Natural killer cell (primary cell): ENCODE measurements around the gene TANGO2. TPM values are rescaled to one million over a fixed set of nuclear protein-coding genes. Genes with fewer than 3 reads are reported as not detected.

Experiments
- ATAC-seq, 3 donors: fragments of 150-1000 bp in 2 of 3; fragments of 200-7000 bp in 1 of 3; cut with Tn5 transposase; 1 replicate in 1 of 3; 2 replicates in 2 of 3; pipeline ENCODE4 v1.10.0; 2021; ENCODE audit warnings: mild to moderate bottlenecking in 2 of 3, moderate library complexity in 2 of 3
- DNase-seq, 2 donors: peaks; one replicate each; pipeline versions ENCODE4 v3.0.0 to v3.0.0-alpha.2; 2013 to 2021; ENCODE audit warnings: mixed read lengths in 1 of 2
- H3K27ac ChIP-seq: one replicate; pipeline ENCODE4 v1.5.1; 2013; ENCODE audit warnings: mild to moderate bottlenecking, low read length
- H3K27me3 ChIP-seq: one replicate; pipeline ENCODE4 v1.6.1; 2013; ENCODE audit warnings: low read length; ENCODE audit not compliant: control insufficient read depth, insufficient read depth
- H3K36me3 ChIP-seq: one replicate; pipeline ENCODE4 v1.6.1; 2013; ENCODE audit warnings: low read length; ENCODE audit not compliant: control insufficient read depth, insufficient read depth
- H3K4me1 ChIP-seq: one replicate; pipeline ENCODE4 v1.6.1; 2013; ENCODE audit warnings: low read length; ENCODE audit not compliant: control insufficient read depth, insufficient read depth
- H3K4me3 ChIP-seq: one replicate; pipeline ENCODE4 v1.5.1; 2013; ENCODE audit warnings: low read length
- H3K9me3 ChIP-seq: one replicate; pipeline ENCODE4 v1.6.1; 2013; ENCODE audit warnings: low read length; ENCODE audit not compliant: control insufficient read depth, insufficient read depth
- H3K27ac Mint-ChIP-seq, 2 donors: one replicate each; pipeline ENCODE4 v1.8.0; 2022; ENCODE audit warnings: mild to moderate bottlenecking in 2 of 2, mixed read lengths in 2 of 2, moderate library complexity in 1 of 2
- H3K27me3 Mint-ChIP-seq, 2 donors: one replicate each; pipeline ENCODE4 v1.8.0; 2022; ENCODE audit warnings: low read depth in 2 of 2, mixed read lengths in 2 of 2
- H3K36me3 Mint-ChIP-seq: one replicate; pipeline ENCODE4 v1.8.0; 2022; ENCODE audit warnings: mixed read lengths
- H3K4me1 Mint-ChIP-seq, 2 donors: one replicate each; pipeline ENCODE4 v1.8.0; 2022; ENCODE audit warnings: mixed read lengths in 2 of 2
- H3K4me3 Mint-ChIP-seq: one replicate; pipeline ENCODE4 v1.8.0; 2022; ENCODE audit warnings: mild to moderate bottlenecking, moderate library complexity, mixed read lengths
- H3K9me3 Mint-ChIP-seq, 2 donors: one replicate each; pipeline ENCODE4 v1.8.0; 2022; ENCODE audit warnings: mixed read lengths in 2 of 2
- WGBS: methylation state at CpG from one replicate; pipeline ENCODE4 v1.1.7; 2013; ENCODE audit warnings: missing lambda C conversion rate; ENCODE audit not compliant: insufficient coverage; 5-methylcytosine and 5-hydroxymethylcytosine counted together
- intact Hi-C: fragments of 100-400 bp; cut with micrococcal nuclease; formaldehyde crosslinking; loops from one replicate; pipeline ENCODE4 v1.14.2; 2022
- total RNA-seq, 4 donors: library from RNA; stranded (reverse); fragments of 120-200 nt in 1 of 4; gene quantifications; one replicate each; pipeline versions ENCODE4 v1.2.3 to v1.2.4, GENCODE V29; 2013 to 2022
- TF ChIP-seq, protein P1 (sequence below): fragments of 200-600 bp; IDR thresholded peaks from one replicate; pipeline ENCODE4 v1.8.0; 2022; ENCODE audit warnings: antibody characterized with exemption

Gene TANGO2
- total RNA-seq, 3 donors from 2014 or later (not counting 1 experiment from before 2014, with no cell fraction given) = 33.3 to 53.0 (median 46.2) TPM

DNA sequence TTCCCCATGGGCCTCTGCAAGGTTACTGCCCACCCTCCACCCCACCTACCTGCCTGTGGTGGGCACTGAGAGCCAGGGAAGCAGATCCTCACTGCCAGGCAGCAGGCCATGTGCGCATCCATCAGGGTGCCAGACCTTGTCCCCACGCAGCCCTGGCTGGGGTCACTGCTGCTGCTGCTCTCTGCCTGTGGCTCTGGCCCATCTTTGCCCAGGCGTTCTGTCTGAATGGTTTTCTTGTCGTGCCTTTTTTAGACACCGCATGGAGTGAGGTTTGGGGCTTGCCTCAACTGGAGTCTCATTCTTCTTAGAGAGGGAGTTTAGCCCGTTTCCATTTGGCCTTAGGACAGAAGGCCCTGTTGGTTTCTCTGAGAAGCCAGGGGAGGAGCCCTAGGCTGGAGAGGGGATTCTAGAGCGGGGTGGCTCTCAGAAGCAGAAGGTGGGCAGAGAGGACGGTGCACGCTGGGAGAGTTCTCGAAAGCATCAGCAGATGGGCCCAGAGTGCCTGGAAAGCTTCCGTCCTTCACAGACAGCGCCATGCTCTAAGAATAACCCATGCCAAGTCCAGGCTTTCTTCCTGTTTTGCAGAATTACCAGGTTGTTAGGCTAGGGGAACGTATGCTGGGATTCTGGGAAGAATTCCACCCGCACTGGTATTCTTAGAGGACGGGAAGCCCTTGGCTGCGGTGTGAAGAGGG, 8.1 kb downstream of the TANGO2 start:
- H3K36me3 Mint-ChIP-seq = no peaks in the 10 kb centered on the region
- H3K4me1 ChIP-seq = peaks cover 23% of the 10 kb centered on the region
- no peak overlapping the region for H3K4me3 ChIP-seq
- no peaks in the 10 kb centered on the region for H3K9me3 Mint-ChIP-seq
- no peak for DNase-seq
- intact Hi-C loops = no loop called here
- no peak overlapping the region for H3K27ac ChIP-seq
- H3K9me3 ChIP-seq = no peaks in the 10 kb centered on the region
- no peak for ATAC-seq
- H3K27ac Mint-ChIP-seq = no peak overlapping the region
- 96% methylated on average over 13 of the region's 16 CpGs for WGBS
- no peaks in the 10 kb centered on the region for H3K27me3 ChIP-seq
- H3K36me3 ChIP-seq = peaks cover 4% of the 10 kb centered on the region
- H3K4me3 Mint-ChIP-seq = no peak overlapping the region
- no peaks in the 10 kb centered on the region for H3K27me3 Mint-ChIP-seq
- peaks cover 30 to 46% of the 10 kb centered on the region in 2 donors for H3K4me1 Mint-ChIP-seq
- TF ChIP-seq, protein P1, sequence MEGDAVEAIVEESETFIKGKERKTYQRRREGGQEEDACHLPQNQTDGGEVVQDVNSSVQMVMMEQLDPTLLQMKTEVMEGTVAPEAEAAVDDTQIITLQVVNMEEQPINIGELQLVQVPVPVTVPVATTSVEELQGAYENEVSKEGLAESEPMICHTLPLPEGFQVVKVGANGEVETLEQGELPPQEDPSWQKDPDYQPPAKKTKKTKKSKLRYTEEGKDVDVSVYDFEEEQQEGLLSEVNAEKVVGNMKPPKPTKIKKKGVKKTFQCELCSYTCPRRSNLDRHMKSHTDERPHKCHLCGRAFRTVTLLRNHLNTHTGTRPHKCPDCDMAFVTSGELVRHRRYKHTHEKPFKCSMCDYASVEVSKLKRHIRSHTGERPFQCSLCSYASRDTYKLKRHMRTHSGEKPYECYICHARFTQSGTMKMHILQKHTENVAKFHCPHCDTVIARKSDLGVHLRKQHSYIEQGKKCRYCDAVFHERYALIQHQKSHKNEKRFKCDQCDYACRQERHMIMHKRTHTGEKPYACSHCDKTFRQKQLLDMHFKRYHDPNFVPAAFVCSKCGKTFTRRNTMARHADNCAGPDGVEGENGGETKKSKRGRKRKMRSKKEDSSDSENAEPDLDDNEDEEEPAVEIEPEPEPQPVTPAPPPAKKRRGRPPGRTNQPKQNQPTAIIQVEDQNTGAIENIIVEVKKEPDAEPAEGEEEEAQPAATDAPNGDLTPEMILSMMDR = no peak

DNA sequence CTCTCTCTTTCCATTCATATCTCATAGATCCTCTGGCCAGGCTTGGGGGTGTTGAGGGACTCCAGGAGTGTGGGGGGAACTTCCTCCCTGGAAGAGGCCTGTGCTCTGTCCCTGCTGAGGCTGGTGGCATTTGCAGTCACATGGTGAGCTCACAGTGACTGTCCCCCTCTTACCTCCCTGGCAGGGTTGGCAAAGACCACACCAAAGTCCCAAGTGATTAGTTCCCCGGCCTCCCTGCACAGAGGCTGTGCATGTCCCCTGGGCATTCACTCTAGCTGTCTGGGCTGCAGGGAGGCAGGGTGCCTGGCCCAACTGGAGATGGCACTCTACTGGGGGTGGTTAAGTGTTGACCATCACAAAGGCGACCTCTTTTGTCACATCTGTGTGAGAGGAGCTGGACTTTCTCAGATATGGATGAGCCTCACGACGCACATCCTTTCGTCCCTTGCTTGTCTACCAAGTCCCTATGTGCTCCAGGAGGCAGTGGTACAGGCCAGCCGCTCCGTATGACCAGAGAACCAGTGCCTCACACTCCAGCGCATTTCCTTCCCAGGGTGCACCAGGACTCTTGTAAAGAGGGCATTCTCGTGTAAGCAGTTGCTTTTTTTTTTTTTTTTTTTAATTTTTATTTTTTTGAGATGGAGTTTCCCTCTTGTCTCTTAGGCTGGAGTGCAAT, 8.8 kb downstream of the TANGO2 start:
- no peak overlapping the region for H3K4me3 ChIP-seq
- Mint-ChIP-seq H3K27ac (no peak overlapping the region), H3K4me1 (peaks cover 30 to 48% of the 10 kb centered on the region in 2 donors)

DNA sequence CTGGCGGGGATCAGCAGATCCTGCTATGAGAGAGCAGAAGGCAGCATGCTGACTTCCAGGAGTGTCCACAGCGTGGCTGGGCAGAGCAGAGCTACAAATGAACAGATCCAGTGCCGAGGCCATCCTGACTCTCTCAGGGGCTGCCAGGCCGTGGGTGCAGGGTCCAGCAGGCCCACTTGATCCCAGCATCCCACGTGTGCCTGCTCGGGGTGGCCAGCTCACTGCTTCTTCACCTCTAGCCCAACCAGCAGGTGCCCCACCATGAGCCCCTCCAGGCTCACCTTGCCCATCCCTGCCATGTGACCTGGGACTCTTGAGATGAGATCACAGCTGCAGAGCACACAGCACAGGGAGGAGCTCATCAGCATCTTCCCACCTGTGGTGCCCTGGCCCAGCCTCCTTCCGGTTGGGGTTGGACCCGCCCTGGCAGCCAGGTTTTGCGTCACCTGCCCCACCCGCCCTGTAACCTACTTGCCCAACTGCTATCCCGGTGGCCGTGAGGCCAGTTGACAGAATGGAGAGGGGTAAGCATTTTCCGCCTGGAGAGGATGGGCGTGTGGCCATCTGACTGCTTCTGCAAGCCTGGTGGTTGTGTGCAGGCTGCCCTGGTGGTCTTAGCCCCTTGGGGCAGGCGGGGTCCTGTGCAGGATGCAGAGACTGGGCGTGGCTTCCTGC, 11.0 kb downstream of the TANGO2 start:
- Histone ChIP-seq H3K27me3 (no peaks in the 10 kb centered on the region), H3K4me1 (peaks cover 23% of the 10 kb centered on the region), H3K4me3 (no peak overlapping the region), H3K36me3 (peaks cover 6% of the 10 kb centered on the region), H3K9me3 (no peaks in the 10 kb centered on the region), H3K27ac (no peak overlapping the region)
- H3K27me3 Mint-ChIP-seq = no peaks in the 10 kb centered on the region
- TF ChIP-seq, protein P1 = no peak
- no peak overlapping the region for H3K4me3 Mint-ChIP-seq
- peaks cover 40 to 46% of the 10 kb centered on the region in 2 donors for H3K4me1 Mint-ChIP-seq
- ATAC-seq (no peak), DNase-seq (peak in 1 of 2 donors; percentile 60)
- H3K9me3 Mint-ChIP-seq = no peaks in the 10 kb centered on the region
- H3K27ac Mint-ChIP-seq = peak overlapping the region; percentile 40 to 43
- no peaks in the 10 kb centered on the region for H3K36me3 Mint-ChIP-seq
- 76% methylated on average over 16 of the region's 16 CpGs for WGBS
- intact Hi-C loops = no loop called here

More for the DNA sequence above, 8.8 kb downstream of the TANGO2 start:
- H3K9me3 Mint-ChIP-seq = no peaks in the 10 kb centered on the region
- ATAC-seq (no peak), DNase-seq (no peak)
- intact Hi-C loops = no loop called here
- Histone ChIP-seq H3K36me3 (peaks cover 2% of the 10 kb centered on the region), H3K27ac (no peak overlapping the region), H3K27me3 (no peaks in the 10 kb centered on the region), H3K9me3 (no peaks in the 10 kb centered on the region), H3K4me1 (peaks cover 23% of the 10 kb centered on the region)
- WGBS = 93% methylated on average over 9 of the region's 9 CpGs
- TF ChIP-seq, protein P1 = no peak
- H3K4me3 Mint-ChIP-seq = no peak overlapping the region
- H3K27me3 Mint-ChIP-seq = no peaks in the 10 kb centered on the region
- no peaks in the 10 kb centered on the region for H3K36me3 Mint-ChIP-seq
